Measurements from ENCODE around the gene GLIPR1.
"Not testable (repeated sequence)": the region's sequence is repeated elsewhere in the genome, so short reads cannot be mapped to it uniquely, and the experiment has no call there.

GLIPR1 gene

GRCh38 chr12:75521224-75521623 lies 40.7 kb downstream of the GLIPR1 start:
- not testable (repeated sequence) for DNase-seq (ENCODE audit: low spot score)

GRCh38 chr12:75522124-75522523 lies 41.6 kb downstream of the GLIPR1 start:
- DNase-seq (ENCODE audit: low spot score): not testable (repeated sequence)

GRCh38 chr12:75525263-75525662 lies 44.7 kb downstream of the GLIPR1 start:
- DNase-seq (ENCODE audit: low spot score): no peak

- peak; percentile 20 for DNase-seq (ENCODE audit: low spot score)
These were observed 46.3 kb downstream of the GLIPR1 start for GRCh38 chr12:75526655-75527511.

GRCh38 chr12:75528272-75528671 lies 47.7 kb downstream of the GLIPR1 start:
- DNase-seq (ENCODE audit: low spot score): no peak

- DNase-seq (ENCODE audit: low spot score): no peak
These were observed 48.1 kb downstream of the GLIPR1 start for GRCh38 chr12:75528692-75529091.

GRCh38 chr12:75529316-75529715 lies 48.8 kb downstream of the GLIPR1 start:
- DNase-seq (ENCODE audit: low spot score): no peak

GRCh38 chr12:75529826-75530225 lies 49.3 kb downstream of the GLIPR1 start:
- DNase-seq (ENCODE audit: low spot score): no peak

GRCh38 chr12:75533239-75533638 lies 52.7 kb downstream of the GLIPR1 start:
- DNase-seq (ENCODE audit: low spot score): no peak

- no peak for DNase-seq (ENCODE audit: low spot score)
These were observed 59.3 kb downstream of the GLIPR1 start for GRCh38 chr12:75539889-75540288.

GRCh38 chr12:75542942-75543341 lies 62.4 kb downstream of the GLIPR1 start:
- no peak for DNase-seq (ENCODE audit: low spot score)

- DNase-seq (ENCODE audit: low spot score): no peak
These were observed 63.0 kb downstream of the GLIPR1 start for GRCh38 chr12:75543529-75543928.

GRCh38 chr12:75545636-75546035 lies 65.1 kb downstream of the GLIPR1 start:
- DNase-seq (ENCODE audit: low spot score): no peak

- DNase-seq (ENCODE audit: low spot score): no peak
These were observed 68.3 kb downstream of the GLIPR1 start for GRCh38 chr12:75548879-75549278.

- DNase-seq (ENCODE audit: low spot score): no peak
These were observed 69.4 kb downstream of the GLIPR1 start for GRCh38 chr12:75549989-75550388.

GRCh38 chr12:75550401-75551240 lies 70.1 kb downstream of the GLIPR1 start:
- DNase-seq (ENCODE audit: low spot score): no peak

GRCh38 chr12:75551477-75551876 lies 70.9 kb downstream of the GLIPR1 start:
- no peak for DNase-seq (ENCODE audit: low spot score)

- DNase-seq (ENCODE audit: low spot score): no peak
These were observed 72.8 kb downstream of the GLIPR1 start for GRCh38 chr12:75553398-75553797.

All from HuH-7 (cell line).